ENCODE results near the gene KRT76. TPM values are rescaled to one million over a fixed set of nuclear protein-coding genes. Genes with fewer than 3 reads are reported as not detected.

The KRT76 gene
- total and polyA plus RNA-seq, 2 donors (not counting 1 experiment from before 2014, with no cell fraction given), result not detected

DNA sequence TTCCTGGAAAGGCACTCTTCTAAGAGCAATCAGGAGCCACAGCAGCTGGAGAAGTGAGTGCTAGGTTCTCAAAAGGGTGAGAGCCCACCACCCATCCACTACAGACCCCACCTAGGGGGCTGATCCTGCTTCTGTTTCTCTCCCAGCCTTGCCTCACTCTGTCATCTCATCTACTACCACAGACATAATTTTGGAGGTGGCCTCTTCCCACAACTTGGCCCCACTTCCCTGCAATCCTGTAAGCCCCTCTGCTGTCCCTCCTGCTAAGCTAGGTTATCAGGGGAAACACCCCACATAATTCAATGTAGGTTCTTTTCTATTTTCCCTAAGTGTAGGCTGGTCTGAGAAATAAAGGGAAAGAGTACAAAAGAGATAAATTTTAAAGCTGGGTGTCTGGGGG, 16.5 kb downstream of the KRT76 start:
- H3K79me2 ChIP-seq (ENCODE audit: control insufficient read depth, insufficient read depth, low read length), result no peaks in the 10 kb centered on the region
- Mint-ChIP-seq H3K9me3 (ENCODE audit: insufficient read depth) (peaks cover 3% of the 10 kb centered on the region), H3K27me3 (peaks cover 5% of the 10 kb centered on the region), H3K4me1 (no peaks in the 10 kb centered on the region), H3K27ac (no peak overlapping the region), H3K4me3 (no peak overlapping the region)
- no peak overlapping the region for H3K4me3 ChIP-seq (ENCODE audit: control extremely low read depth in 1 of 5, extremely low read depth in 1 of 5, insufficient read depth in 1 of 5, low read depth in 2 of 5, low read length in 4 of 5)
- no peaks in the 10 kb centered on the region for H3K36me3 ChIP-seq (replicated peaks in 1 of 2; ENCODE audit: control extremely low read depth in 1 of 2, control insufficient read depth in 1 of 2, extremely low read depth in 1 of 2, insufficient read depth in 2 of 2, low read length in 1 of 2)
- peaks cover 0 to 12% (median 4%) of the 10 kb centered on the region in 4 experiments for H3K27me3 ChIP-seq (replicated peaks in 1 of 4; ENCODE audit: control extremely low read depth in 1 of 4, control insufficient read depth in 3 of 4, insufficient read depth in 4 of 4, low read length in 3 of 4)
- no peak overlapping the region for H2AFZ ChIP-seq (ENCODE audit: insufficient read depth, low read depth, low read length, poor library complexity, severe bottlenecking)
- CTCF ChIA-PET, result no interaction called here
- no peak overlapping the region for H3K9ac ChIP-seq (ENCODE audit: low read length)
- no peak overlapping the region for H3K4me2 ChIP-seq (replicated peaks; ENCODE audit: low read depth, low read length, poor library complexity, severe bottlenecking)
- H3K4me1 ChIP-seq (ENCODE audit: control insufficient read depth in 2 of 2, insufficient read depth in 2 of 2, low read length in 2 of 2), result no peaks in the 10 kb centered on the region
- no peak overlapping the region for H3K27ac ChIP-seq (ENCODE audit: low read length in 2 of 2)
- intact Hi-C loops (cut with micrococcal nuclease), result no loop called here
- no peak for ATAC-seq (ENCODE audit: low read depth)
- H4K20me1 ChIP-seq (ENCODE audit: control insufficient read depth, insufficient read depth, low read length, poor library complexity, severe bottlenecking), result no peaks in the 10 kb centered on the region
- peaks cover 0 to 24% (median 16%) of the 10 kb centered on the region in 3 donors for H3K9me3 ChIP-seq (ENCODE audit: control extremely low read depth in 1 of 3, control insufficient read depth in 2 of 3, insufficient read depth in 1 of 3, low read length in 2 of 3)
- POLR2A ChIA-PET, result no interaction called here
- DNase-seq, result no peak
- no peak for TF ChIP-seq EZH2 (IDR thresholded peaks at IDR 0.05; ENCODE audit: borderline replicate concordance, insufficient read depth, low read depth, low read length, poor library complexity, severe bottlenecking)
- TF ChIP-seq, protein P1, sequence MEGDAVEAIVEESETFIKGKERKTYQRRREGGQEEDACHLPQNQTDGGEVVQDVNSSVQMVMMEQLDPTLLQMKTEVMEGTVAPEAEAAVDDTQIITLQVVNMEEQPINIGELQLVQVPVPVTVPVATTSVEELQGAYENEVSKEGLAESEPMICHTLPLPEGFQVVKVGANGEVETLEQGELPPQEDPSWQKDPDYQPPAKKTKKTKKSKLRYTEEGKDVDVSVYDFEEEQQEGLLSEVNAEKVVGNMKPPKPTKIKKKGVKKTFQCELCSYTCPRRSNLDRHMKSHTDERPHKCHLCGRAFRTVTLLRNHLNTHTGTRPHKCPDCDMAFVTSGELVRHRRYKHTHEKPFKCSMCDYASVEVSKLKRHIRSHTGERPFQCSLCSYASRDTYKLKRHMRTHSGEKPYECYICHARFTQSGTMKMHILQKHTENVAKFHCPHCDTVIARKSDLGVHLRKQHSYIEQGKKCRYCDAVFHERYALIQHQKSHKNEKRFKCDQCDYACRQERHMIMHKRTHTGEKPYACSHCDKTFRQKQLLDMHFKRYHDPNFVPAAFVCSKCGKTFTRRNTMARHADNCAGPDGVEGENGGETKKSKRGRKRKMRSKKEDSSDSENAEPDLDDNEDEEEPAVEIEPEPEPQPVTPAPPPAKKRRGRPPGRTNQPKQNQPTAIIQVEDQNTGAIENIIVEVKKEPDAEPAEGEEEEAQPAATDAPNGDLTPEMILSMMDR (IDR thresholded peaks at IDR 0.05), result no peak

DNA sequence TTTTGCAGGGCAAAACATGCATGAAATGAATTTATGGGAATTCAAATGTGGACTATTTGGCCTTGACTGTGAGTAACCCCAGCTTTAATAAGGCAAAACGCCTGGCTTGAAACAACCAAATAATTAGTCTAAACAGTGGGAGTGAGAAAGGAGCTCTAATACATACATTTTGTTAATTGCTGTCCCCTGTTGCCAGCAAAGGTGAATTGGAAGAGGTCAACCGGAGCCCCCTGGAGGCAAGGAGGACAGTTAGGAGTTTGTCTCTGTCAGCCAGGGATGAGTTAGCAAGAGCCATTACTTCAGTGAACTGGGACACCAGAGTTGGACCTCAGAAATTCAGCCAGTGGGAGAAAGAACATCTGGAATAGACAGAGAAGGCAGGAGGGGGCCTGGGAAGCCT, 17.4 kb downstream of the KRT76 start:
- Histone ChIP-seq H3K4me1 (ENCODE audit: control insufficient read depth in 2 of 2, insufficient read depth in 2 of 2, low read length in 2 of 2) (no peaks in the 10 kb centered on the region), H3K9ac (ENCODE audit: low read length) (no peak overlapping the region), H4K20me1 (ENCODE audit: control insufficient read depth, insufficient read depth, low read length, poor library complexity, severe bottlenecking) (no peaks in the 10 kb centered on the region), H3K27me3 (replicated peaks in 1 of 4; ENCODE audit: control extremely low read depth in 1 of 4, control insufficient read depth in 3 of 4, insufficient read depth in 4 of 4, low read length in 3 of 4) (peaks cover 0 to 17% (median 4%) of the 10 kb centered on the region in 4 experiments), H2AFZ (ENCODE audit: insufficient read depth, low read depth, low read length, poor library complexity, severe bottlenecking) (no peak overlapping the region), H3K4me3 (ENCODE audit: control extremely low read depth in 1 of 5, extremely low read depth in 1 of 5, insufficient read depth in 1 of 5, low read depth in 2 of 5, low read length in 4 of 5) (no peak overlapping the region), H3K36me3 (replicated peaks in 1 of 2; ENCODE audit: control extremely low read depth in 1 of 2, control insufficient read depth in 1 of 2, extremely low read depth in 1 of 2, insufficient read depth in 2 of 2, low read length in 1 of 2) (no peaks in the 10 kb centered on the region), H3K4me2 (replicated peaks; ENCODE audit: low read depth, low read length, poor library complexity, severe bottlenecking) (no peak overlapping the region), H3K79me2 (ENCODE audit: control insufficient read depth, insufficient read depth, low read length) (no peaks in the 10 kb centered on the region), H3K9me3 (ENCODE audit: control extremely low read depth in 1 of 3, control insufficient read depth in 2 of 3, insufficient read depth in 1 of 3, low read length in 2 of 3) (peaks cover 0 to 24% (median 16%) of the 10 kb centered on the region in 3 donors), H3K27ac (ENCODE audit: low read length in 2 of 2) (no peak overlapping the region)
- no peak overlapping the region for H3K27ac Mint-ChIP-seq
- CTCF ChIA-PET, result no interaction called here
- WGBS (ENCODE audit: insufficient coverage), result 89% methylated on average over 1 of the region's 2 CpGs
- no peaks in the 10 kb centered on the region for H3K4me1 Mint-ChIP-seq
- H3K4me3 Mint-ChIP-seq, result no peak overlapping the region
- peaks cover 7% of the 10 kb centered on the region for H3K27me3 Mint-ChIP-seq
- TF ChIP-seq, protein P1 (IDR thresholded peaks at IDR 0.05), result no peak
- TF ChIP-seq EZH2 (IDR thresholded peaks at IDR 0.05; ENCODE audit: borderline replicate concordance, insufficient read depth, low read depth, low read length, poor library complexity, severe bottlenecking), result no peak
- ATAC-seq (ENCODE audit: low read depth) (no peak), DNase-seq (no peak)
- peaks cover 3% of the 10 kb centered on the region for H3K9me3 Mint-ChIP-seq (ENCODE audit: insufficient read depth)
- intact Hi-C loops (cut with micrococcal nuclease), result no loop called here
- POLR2A ChIA-PET, result no interaction called here
